Neural cell (in vitro differentiated cells): ENCODE results near the gene MAP4K4. TPM values are rescaled to one million over a fixed set of nuclear protein-coding genes. Genes with fewer than 3 reads are reported as not detected.

Source experiments
- H2AFZ ChIP-seq: fragments of 200-600, 300-800 bp; sonication (generic), shearing (Covaris generic); 2 replicates; pipeline ENCODE4 v1.6.0; 2014; ENCODE audit warnings: low read depth, mild to moderate bottlenecking, antibody characterized with exemption, low read length, moderate library complexity
- H3F3A ChIP-seq: fragments of 200-600 bp; shearing (Covaris generic); 2 replicates; pipeline ENCODE4 v1.6.1; 2016; ENCODE audit warnings: mild to moderate bottlenecking, moderate library complexity, mixed read lengths, antibody characterized with exemption, low read length; ENCODE audit not compliant: insufficient read depth, poor library complexity, severe bottlenecking
- H3K27ac ChIP-seq: fragments of 200-600, 300-800 bp; sonication (generic), shearing (Covaris generic); 2 replicates; pipeline ENCODE4 v1.5.1; 2014; ENCODE audit warnings: mild to moderate bottlenecking, low read length, moderate library complexity
- H3K27me3 ChIP-seq: fragments of 300-800, 200-600 bp; sonication (generic), shearing (Covaris generic); 2 replicates; pipeline ENCODE4 v1.6.0; 2014; ENCODE audit warnings: mild to moderate bottlenecking, low read depth, low read length, moderate library complexity; ENCODE audit not compliant: insufficient read depth
- H3K36me3 ChIP-seq: fragments of 300-800, 200-600 bp; sonication (generic), shearing (Covaris generic); 2 replicates; pipeline ENCODE4 v1.5.1; 2014; ENCODE audit warnings: mild to moderate bottlenecking, antibody characterized with exemption, low read length, moderate library complexity; ENCODE audit not compliant: insufficient read depth
- H3K4me2 ChIP-seq: fragments of 300-800, 200-600 bp; sonication (generic), shearing (Covaris generic); 2 replicates; pipeline ENCODE4 v1.6.0; 2014; ENCODE audit warnings: mild to moderate bottlenecking, low read length
- H3K4me3 ChIP-seq: fragments of 300-800, 200-600 bp; sonication (generic), shearing (Covaris generic); 2 replicates; pipeline ENCODE4 v1.5.1; 2014; ENCODE audit warnings: mild to moderate bottlenecking, low read length, moderate library complexity
- H3K79me2 ChIP-seq: fragments of 200-600 bp; shearing (Covaris generic); replicated peaks from 2 replicates; pipeline ENCODE4 v1.6.0; 2014; ENCODE audit warnings: mild to moderate bottlenecking, low read length, moderate library complexity; ENCODE audit not compliant: insufficient read depth
- H3K9ac ChIP-seq: fragments of 300-800, 200-600 bp; sonication (generic), shearing (Covaris generic); 2 replicates; pipeline ENCODE4 v1.6.1; 2016; ENCODE audit warnings: mild to moderate bottlenecking, low read length, mixed read lengths
- H3K9me2 ChIP-seq: fragments of 200-600 bp; shearing (Covaris generic); 2 replicates; pipeline ENCODE4 v1.6.1; 2016; ENCODE audit warnings: mild to moderate bottlenecking, low read length, mixed read lengths; ENCODE audit not compliant: insufficient read depth
- H3K9me3 ChIP-seq: fragments of 200-600, 300-800 bp; sonication (generic), shearing (Covaris generic); 2 replicates; pipeline ENCODE4 v1.6.1; 2016; ENCODE audit warnings: mild to moderate bottlenecking, mixed run types, low read length, moderate library complexity, mixed read lengths
- H4K20me1 ChIP-seq: fragments of 200-600 bp; shearing (Covaris generic); 2 replicates; pipeline ENCODE4 v1.6.1; 2016; ENCODE audit warnings: mild to moderate bottlenecking, mixed run types; ENCODE audit not compliant: insufficient read depth
- CTCF ChIP-seq: fragments of 450-650 bp; IDR thresholded peaks from 2 replicates; pipeline ENCODE4 v1.5.1; 2014; ENCODE audit warnings: antibody characterized with exemption, mild to moderate bottlenecking, moderate library complexity; ENCODE audit not compliant: poor library complexity, severe bottlenecking
- EP300 ChIP-seq: fragments of 450-650 bp; conservative IDR thresholded peaks from 2 replicates; pipeline ENCODE4 v1.6.1; 2014; ENCODE audit warnings: antibody characterized with exemption, mild to moderate bottlenecking, moderate library complexity; ENCODE audit not compliant: poor library complexity, severe bottlenecking
- EZH2 ChIP-seq: fragments of 200-600, 300-800 bp; shearing (Covaris generic), sonication (generic); IDR thresholded peaks from 2 replicates; pipeline ENCODE4 v1.6.1; 2014; ENCODE audit warnings: antibody characterized with exemption, low read length, borderline replicate concordance, mild to moderate bottlenecking; ENCODE audit not compliant: insufficient read depth, poor library complexity, severe bottlenecking
- MXI1 ChIP-seq: fragments of 450-650 bp; conservative IDR thresholded peaks from 2 replicates; pipeline ENCODE4 v1.6.1; 2014; ENCODE audit warnings: antibody characterized with exemption, mild to moderate bottlenecking; ENCODE audit not compliant: poor library complexity, severe bottlenecking
- POLR2AphosphoS5 ChIP-seq: IDR thresholded peaks from 2 replicates; pipeline ENCODE4 v1.6.1; 2012
- RAD21 ChIP-seq: fragments of 450-650 bp; conservative IDR thresholded peaks from 2 replicates; pipeline ENCODE4 v1.6.1; 2014; ENCODE audit warnings: antibody characterized with exemption, mild to moderate bottlenecking, moderate library complexity
- REST ChIP-seq: IDR thresholded peaks from 2 replicates; pipeline ENCODE4 v1.6.1; 2012; ENCODE audit warnings: borderline replicate concordance
- SMC3 ChIP-seq: fragments of 450-650 bp; conservative IDR thresholded peaks from 2 replicates; pipeline ENCODE4 v1.6.1; 2014; ENCODE audit warnings: antibody characterized with exemption, mild to moderate bottlenecking, moderate library complexity; ENCODE audit not compliant: poor library complexity
- TAF1 ChIP-seq: IDR thresholded peaks from 2 replicates; pipeline ENCODE4 v1.6.1; 2012; ENCODE audit warnings: low read depth
- polyA plus RNA-seq: library from polyadenylated mRNA; depleted of rRNA; stranded (reverse); fragments of >200 nt; gene quantifications from 2 replicates; pipeline ENCODE4 v1.2.3, GENCODE V29; 2014

MAP4K4 gene
- polyA plus RNA-seq, 1 donor from 2014 or later = 125 TPM

- no peaks in the 10 kb centered on the region for H3K9me3 ChIP-seq
- H3K4me3 ChIP-seq = no peak overlapping the region
- no peak for TF ChIP-seq REST
- no peak for TF ChIP-seq SMC3
- no peak for TF ChIP-seq TAF1
- TF ChIP-seq EP300 = no peak
- peaks cover 99% of the 10 kb centered on the region for H3K79me2 ChIP-seq
- H3F3A ChIP-seq = no peaks in the 10 kb centered on the region
- H3K27ac ChIP-seq = no peak overlapping the region
- no peak overlapping the region for H2AFZ ChIP-seq
- peaks cover 19% of the 10 kb centered on the region for H4K20me1 ChIP-seq
- H3K9ac ChIP-seq = no peak overlapping the region
- H3K27me3 ChIP-seq = no peaks in the 10 kb centered on the region
- no peaks in the 10 kb centered on the region for H3K9me2 ChIP-seq
- H3K4me2 ChIP-seq = no peak overlapping the region
- no peaks in the 10 kb centered on the region for H3K36me3 ChIP-seq
These were observed 120.0 kb downstream of the MAP4K4 start for GRCh38 chr2:101817481-101817880.

GRCh38 chr2:101818531-101819451, 121.3 kb downstream of the MAP4K4 start:
- Histone ChIP-seq H3K4me2 (no peak overlapping the region), H3K9me3 (no peaks in the 10 kb centered on the region), H3K9ac (no peak overlapping the region), H3K79me2 (peaks cover 99% of the 10 kb centered on the region), H3K27ac (no peak overlapping the region), H4K20me1 (peaks cover 22% of the 10 kb centered on the region), H3K9me2 (no peaks in the 10 kb centered on the region), H3F3A (no peaks in the 10 kb centered on the region), H2AFZ (no peak overlapping the region), H3K4me3 (no peak overlapping the region), H3K27me3 (no peaks in the 10 kb centered on the region), H3K36me3 (no peaks in the 10 kb centered on the region)
- TF ChIP-seq CTCF (no peak), SMC3 (no peak), TAF1 (no peak), POLR2AphosphoS5 (no peak), RAD21 (no peak), REST (no peak), EZH2 (no peak), EP300 (no peak), MXI1 (no peak)
